ENCODE data around the gene ALKAL2.

ALKAL2 gene

GRCh38 chr2:270861-271260 is 17.0 kb downstream of the ALKAL2 start:
- DNase-seq (ENCODE audit: low read depth): no peak

- DNase-seq (ENCODE audit: low read depth): no peak
Observed at GRCh38 chr2:269356-270030, 18.4 kb downstream of the ALKAL2 start.

GRCh38 chr2:268323-268722 is 19.6 kb downstream of the ALKAL2 start:
- DNase-seq (ENCODE audit: low read depth): no peak

GRCh38 chr2:264493-265468 is 23.1 kb downstream of the ALKAL2 start, which contains the start of gene ACP1:
Gene ACP1 (plus strand): TSS chr2:264947. CDS start chr2:264965, 18 bp downstream.
- DNase-seq (ENCODE audit: low read depth): peak; percentile 95

- no peak for DNase-seq (ENCODE audit: low read depth)
Observed at GRCh38 chr2:263774-264492, 24.0 kb downstream of the ALKAL2 start, which contains the start of gene SH3YL1. Gene SH3YL1 (minus strand): TSS chr2:264032. CDS start chr2:263984, 48 bp downstream.

GRCh38 chr2:263022-263738 is 24.7 kb downstream of the ALKAL2 start:
- no peak for DNase-seq (ENCODE audit: low read depth)

GRCh38 chr2:262117-262516 is 25.8 kb downstream of the ALKAL2 start:
- no peak for DNase-seq (ENCODE audit: low read depth)

- DNase-seq (ENCODE audit: low read depth): no peak
Observed at GRCh38 chr2:260507-261161, 27.3 kb downstream of the ALKAL2 start.

GRCh38 chr2:259789-260331 is 28.0 kb downstream of the ALKAL2 start:
- DNase-seq (ENCODE audit: low read depth): no peak

- no peak for DNase-seq (ENCODE audit: low read depth)
Observed at GRCh38 chr2:258933-259332, 29.0 kb downstream of the ALKAL2 start.

GRCh38 chr2:257842-258241 is 30.0 kb downstream of the ALKAL2 start:
- DNase-seq (ENCODE audit: low read depth): no peak

GRCh38 chr2:257429-257828 is 30.5 kb downstream of the ALKAL2 start:
- no peak for DNase-seq (ENCODE audit: low read depth)

- DNase-seq (ENCODE audit: low read depth): no peak
Observed at GRCh38 chr2:256094-256493, 31.8 kb downstream of the ALKAL2 start.

- DNase-seq (ENCODE audit: low read depth): no peak
Observed at GRCh38 chr2:255195-255594, 32.7 kb downstream of the ALKAL2 start.

- no peak for DNase-seq (ENCODE audit: low read depth)
Observed at GRCh38 chr2:254241-254640, 33.6 kb downstream of the ALKAL2 start.

GRCh38 chr2:253202-253638 is 34.7 kb downstream of the ALKAL2 start:
- DNase-seq (ENCODE audit: low read depth): no peak

GRCh38 chr2:252001-252602 is 35.8 kb downstream of the ALKAL2 start:
- no peak for DNase-seq (ENCODE audit: low read depth)

- no peak for DNase-seq (ENCODE audit: low read depth)
Observed at GRCh38 chr2:249538-250042, 38.3 kb downstream of the ALKAL2 start.

GRCh38 chr2:248724-249123 is 39.2 kb downstream of the ALKAL2 start:
- no peak for DNase-seq (ENCODE audit: low read depth)

GRCh38 chr2:246489-247144 is 41.3 kb downstream of the ALKAL2 start:
- DNase-seq (ENCODE audit: low read depth): no peak

Data from stimulated activated CD8-positive, alpha-beta memory T cell treated with anti-CD3 and anti-CD28 coated beads, Interleukin-4, amount 100 ng/mL, for 24 hours (primary cell).